SHP77 (cell line): Measurements from ENCODE around the gene CNDP1.
"Not testable (repeated sequence)": the region's sequence is repeated elsewhere in the genome, so short reads cannot be mapped to it uniquely, and the experiment has no call there.

Source experiments
- DNase-seq, 2 experiments: peaks; one replicate each; lab custom pipeline; 2025; lab: John Stamatoyannopoulos, UW

CNDP1 gene

DNA sequence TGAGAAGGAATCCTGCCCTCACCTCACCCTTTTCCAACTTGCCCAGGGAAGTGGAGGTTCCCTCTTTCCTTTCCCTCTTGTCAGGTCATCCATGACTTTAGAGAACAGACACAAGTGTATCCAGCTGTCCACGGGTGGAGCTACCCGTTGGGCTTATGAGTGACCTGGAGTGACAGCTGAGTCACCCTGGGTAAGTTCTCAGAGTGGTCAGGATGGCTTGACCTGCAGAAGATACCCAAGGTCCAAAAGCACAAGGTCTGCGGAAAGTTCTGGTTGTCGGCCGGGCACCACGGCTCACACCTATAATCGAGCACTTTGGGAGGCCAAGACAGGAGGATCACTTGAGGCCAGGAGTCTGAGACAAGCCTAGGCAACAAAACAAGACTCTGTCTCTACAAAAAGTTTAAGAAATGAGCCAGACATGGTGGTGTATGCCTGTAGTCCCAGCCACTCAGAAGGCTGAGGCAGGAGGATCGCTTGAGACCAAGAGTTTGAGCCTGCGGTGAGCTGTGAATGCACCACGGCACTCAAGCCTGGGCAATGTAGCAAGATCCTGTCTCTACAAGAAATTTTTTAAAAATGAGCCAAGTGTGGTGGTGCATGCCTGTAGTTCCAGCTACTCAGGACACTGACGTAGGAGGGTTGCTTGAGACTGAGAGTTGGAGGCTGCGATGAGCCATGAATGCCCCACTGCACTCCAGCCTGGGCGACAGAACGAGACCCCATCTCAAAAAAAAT is 14.0 kb upstream of the CNDP1 start:
- DNase-seq: no peak

DNA sequence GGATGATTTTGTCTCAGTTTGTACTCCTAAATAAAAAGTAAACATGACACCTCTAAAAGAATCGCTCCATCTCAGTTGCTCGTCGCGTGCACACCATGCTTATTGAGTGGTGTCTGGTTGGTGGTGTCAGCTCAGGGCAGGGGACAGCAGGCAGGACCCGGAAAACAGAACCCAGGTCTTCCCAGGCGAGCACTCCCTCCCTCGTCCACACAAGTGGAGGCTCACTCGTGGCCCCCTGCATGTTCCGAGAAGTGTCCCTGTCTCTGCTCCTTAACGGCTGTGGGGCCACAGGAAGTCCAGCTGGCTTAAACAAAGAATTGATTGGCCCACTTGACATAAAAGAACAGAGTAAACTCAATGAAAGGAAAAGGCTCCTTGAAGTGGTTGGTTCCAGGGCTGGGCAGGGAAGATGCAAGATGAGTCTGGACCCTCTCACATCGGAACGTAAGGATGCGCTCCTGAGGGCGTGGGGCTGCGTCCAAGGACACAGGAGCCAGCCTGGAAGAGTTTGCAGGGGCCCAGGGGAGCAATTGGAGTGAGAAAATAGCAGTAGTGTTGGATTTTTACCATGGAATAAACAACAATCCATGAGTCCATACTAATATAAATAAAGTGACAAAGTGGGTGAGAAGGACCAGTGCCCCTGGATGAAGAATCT is 13.1 kb upstream of the CNDP1 start:
- DNase-seq: no peak

GRCh38 chr18:74522635-74523548 is 11.4 kb upstream of the CNDP1 start:
- peak; percentile 12 to 32 for DNase-seq

GRCh38 chr18:74524097-74524496 is 10.2 kb upstream of the CNDP1 start:
- peak in 1 of 2 experiments; percentile 20 for DNase-seq

DNA sequence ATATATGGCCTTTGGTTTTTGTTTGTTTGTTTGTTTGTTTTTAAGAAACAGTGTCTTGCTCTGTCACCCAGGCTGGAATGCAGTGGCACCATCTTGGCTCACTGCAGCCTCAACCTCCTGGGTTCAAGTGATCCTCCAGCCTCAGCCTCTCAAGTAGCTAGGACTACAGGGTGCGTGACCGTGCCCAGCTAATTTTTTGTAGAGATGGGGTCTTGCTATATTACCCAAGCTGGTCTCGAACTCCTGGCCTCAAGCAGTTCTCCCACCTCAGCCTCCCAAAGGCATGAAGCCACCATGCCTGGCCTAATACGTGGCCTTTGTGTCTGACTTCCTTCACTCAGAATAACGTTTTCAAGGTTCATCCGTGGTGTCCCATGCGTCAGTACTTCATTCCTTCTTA is 9.4 kb upstream of the CNDP1 start:
- DNase-seq: not testable (repeated sequence)

DNA sequence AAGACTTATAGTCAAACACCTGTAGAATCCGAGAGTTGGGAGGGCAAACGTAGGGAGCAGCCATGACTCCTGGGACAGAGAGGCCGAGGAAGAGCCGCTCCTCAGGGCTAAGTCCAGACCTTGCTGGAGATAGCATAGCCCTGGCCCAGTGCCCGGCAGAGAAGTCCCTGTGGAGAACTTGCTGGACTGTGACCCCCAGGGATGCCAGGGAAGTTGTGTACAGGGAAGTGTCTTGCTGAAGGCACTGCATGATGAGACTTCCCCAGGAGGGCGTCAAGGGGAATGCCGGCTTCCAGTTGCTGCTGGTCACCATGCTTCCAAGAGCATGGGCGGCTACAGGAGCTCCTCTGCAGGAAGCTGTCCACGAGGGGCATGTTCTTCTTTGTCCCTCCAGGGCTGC is 8.6 kb upstream of the CNDP1 start:
- no peak for DNase-seq

GRCh38 chr18:74526488-74526887 is 7.8 kb upstream of the CNDP1 start:
- no peak for DNase-seq

DNA sequence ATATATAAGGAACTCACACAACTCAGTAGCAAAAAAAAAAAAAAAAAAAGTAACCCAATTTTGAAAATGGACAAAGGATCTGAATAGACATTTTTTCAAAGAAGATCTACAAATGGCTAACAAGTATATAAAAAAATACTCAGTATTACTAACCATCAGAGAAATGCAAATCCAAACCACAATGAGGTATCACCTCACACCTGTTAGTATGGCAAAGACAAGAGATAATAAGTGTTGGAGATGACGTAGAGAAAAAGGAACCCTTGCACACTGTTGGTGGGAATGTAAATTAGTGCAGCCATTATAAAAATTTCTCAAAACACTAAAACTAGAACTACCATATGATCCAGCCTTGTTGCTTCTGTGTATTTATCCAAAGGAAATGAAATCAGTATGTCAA is 5.8 kb upstream of the CNDP1 start:
- DNase-seq: no peak

DNA sequence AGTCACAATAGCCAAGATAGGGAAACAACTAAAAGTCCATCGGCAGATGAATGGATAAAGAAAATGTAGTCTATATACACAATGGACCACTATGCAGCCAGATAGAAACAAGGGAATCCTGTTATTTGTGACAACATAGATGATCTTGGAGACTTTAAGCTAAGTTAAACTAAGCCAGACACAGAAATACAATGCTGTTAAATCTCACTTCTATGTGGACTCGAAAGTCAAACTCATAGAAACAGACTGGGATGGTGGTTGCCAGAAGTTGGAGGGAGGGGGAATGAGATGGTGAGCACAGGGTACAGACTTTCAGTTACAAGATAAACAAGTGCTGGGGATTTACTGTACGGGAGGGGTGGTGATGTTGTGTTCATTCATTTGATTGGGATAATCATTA is 5.4 kb upstream of the CNDP1 start:
- DNase-seq: no peak

DNA sequence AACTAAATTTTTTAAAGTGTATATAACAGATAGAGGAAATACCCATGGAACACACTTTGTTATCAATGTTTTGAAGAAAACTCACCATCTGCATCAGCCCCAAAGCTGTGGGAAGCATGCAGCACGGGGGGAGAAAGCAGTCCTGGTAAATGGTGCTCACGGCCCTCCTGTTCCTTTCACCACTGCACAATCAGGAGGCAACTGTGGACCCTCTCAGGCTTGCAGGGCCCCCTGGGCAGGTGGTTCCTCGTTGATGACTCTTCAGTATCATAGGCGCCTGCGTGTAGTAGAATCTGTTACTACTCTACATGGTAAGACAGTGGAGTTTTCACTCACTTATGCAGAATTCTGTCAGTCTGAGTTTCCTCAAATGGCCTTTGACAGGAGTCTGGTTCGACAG is 4.9 kb upstream of the CNDP1 start:
- DNase-seq: no peak

DNA sequence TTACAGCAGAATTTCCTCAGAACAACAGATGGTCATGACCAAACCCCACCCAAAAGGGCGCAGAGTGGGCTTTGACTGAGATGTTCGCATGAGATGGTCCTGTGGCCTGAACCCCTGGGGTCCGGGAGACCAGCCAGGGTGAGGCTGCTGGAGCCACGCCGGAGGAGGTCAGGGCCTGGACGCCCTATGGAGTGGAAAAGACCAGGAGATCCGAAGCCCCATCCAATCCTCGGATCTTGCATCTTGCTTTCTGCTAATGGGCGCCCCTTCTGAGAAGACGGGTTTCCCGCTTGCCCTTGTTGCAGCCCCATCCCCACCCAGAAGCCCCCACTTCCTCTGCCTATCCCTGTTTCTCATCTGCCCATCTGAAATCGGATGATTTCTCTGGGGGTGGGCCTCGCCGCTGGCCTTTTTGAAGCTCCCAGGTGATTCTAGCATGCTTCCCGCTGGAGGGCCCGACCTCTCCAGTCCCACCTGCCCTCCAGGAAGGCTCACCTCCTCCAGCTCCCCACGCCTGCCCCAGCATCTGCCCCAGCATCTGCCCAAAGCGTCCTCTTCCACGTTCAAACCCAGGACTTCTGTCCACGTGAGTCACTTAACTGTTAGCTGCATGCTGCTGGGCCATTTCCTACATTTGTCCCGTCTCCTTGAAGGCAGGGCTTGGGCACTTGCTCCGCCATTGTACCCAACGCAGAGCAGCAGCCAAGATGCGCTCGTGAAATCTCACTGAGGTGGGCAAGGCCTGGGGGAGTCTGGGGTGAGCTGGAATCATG is 4.3 kb upstream of the CNDP1 start:
- DNase-seq: no peak

- DNase-seq: no peak
Observed at GRCh38 chr18:74530584-74530862, 3.8 kb upstream of the CNDP1 start.

- DNase-seq: no peak
Observed at GRCh38 chr18:74531043-74531442, 3.3 kb upstream of the CNDP1 start.

DNA sequence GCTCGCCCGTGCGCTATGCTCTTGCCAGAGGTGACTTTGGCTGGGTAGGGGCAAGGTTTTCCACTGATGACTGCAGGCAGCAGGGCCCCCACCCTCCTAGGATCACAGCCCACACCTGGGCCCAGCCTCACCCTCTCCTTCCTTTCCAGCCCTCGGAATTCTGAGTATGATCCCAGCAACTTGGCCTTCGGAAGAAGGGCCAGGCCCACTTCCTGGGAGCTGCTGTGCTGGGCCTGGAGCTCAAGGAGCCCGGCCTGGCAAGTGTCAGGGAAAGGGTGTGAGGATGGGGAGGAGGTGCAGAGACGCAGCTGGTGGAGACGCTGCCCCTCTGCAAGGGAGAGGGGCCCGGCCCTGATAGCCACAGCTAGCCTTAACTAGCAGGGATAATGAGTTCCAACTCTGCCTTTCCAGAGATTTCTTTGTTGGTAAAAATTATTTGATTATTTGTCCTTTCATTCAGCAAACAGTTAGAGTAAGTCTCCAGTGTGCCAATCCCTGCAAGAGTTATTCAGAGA is 1.7 kb upstream of the CNDP1 start:
- no peak for DNase-seq

- DNase-seq: no peak
Observed at GRCh38 chr18:74533666-74534065, 634 bp upstream of the CNDP1 start.

DNA sequence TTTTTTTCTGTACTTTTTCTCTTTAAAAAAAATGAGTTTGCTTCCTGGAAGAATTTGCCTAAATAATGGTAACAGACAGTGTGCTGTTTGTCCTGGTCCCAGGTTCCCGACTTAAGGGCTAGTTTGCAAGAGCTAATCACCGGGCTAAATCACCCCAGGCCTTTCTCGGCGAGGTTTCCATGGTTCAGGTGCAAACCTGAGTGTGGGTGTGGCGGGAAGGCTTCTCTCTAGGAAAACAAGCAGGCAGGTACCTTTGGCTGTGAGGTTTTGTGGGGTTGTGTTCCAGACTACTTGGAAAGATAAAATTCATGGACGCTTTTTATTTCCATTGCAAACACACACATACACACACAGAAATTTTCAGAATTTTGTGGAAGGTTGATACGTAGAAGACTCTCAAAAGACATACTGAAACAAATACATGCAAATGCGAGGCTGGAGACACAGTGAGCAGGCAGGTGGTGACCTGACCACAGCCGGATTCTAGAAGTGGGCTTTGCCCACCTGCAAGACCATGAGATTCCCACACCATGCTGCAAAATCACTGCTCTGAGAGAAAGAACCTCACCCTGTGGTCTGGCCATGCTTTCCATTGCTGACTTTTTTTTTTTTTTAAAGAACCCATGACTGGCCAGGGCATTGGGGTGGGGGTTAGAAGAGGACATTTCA is 815 bp downstream of the CNDP1 start:
- DNase-seq: no peak

GRCh38 chr18:74539289-74539688 is 5.0 kb downstream of the CNDP1 start:
- no peak for DNase-seq

- peak in 1 of 2 experiments; percentile 5 for DNase-seq
Observed at GRCh38 chr18:74540652-74541421, 6.5 kb downstream of the CNDP1 start.

DNA sequence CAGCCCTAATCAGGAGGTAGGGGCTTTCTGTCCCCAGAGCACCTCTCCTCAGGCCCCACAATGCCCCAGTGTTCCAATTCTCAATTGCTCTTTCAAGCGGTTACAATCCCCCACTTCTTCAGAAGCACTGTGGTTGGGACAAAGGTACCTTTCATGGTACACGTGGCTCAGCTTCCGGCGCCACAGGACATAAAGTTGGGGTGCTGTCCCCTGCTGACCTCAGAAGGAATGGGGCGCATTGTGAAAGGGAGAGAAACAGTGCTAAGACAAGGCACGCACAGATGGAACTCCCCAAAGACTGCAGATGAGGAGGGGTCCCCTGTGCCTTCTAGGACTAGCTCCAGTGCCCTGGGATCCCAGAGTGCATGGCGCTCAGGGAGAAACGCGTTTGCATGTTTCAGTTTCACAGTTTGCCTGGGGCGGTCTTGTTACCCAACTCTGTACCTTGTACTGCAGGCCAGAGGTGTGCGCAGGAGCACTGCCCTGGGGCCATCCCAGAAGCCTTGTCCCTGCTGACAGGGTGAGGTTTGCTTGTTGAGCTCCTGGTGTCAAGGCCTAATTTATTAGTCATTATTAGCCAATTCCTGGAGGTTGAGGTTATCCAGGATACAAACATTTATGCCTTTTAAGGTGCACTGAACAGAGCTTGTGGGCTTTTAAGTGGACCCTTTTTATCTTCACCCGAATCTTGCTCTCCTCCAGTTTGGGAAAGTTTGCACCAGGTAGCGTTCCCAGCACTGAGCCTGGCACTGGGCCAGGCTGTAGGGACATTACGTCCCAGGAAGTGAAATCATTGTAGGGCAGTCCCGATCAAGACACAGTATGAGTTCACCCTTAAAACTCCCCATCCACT is 7.6 kb downstream of the CNDP1 start:
- no peak for DNase-seq

DNA sequence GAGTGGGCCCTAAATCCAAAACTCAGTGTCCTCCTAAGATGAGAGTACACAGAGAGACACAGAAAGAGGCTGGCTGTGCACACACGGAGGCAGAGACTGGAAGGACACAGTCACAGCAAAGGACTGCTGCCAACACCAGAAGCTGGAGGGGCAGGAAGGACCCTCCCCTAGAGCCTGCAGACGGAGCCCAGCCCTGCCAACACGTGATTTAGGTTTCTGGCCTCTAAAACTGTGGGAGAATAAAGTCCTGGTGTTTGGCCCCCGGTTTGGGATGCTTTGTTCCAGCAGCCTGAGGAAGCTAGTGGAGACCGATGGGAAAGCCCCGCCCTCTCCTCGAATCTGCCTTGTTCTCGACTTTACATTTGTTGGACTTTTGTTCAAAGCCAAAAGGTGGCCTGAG is 10.6 kb downstream of the CNDP1 start:
- DNase-seq: no peak
